Progenitor cell of endocrine pancreas (in vitro differentiated cells): ENCODE data around the gene CNKSR2. TPM values are rescaled to one million over a fixed set of nuclear protein-coding genes. Genes with fewer than 3 reads are reported as not detected.

Experiments used
- DNase-seq: peaks from one replicate; pipeline ENCODE4 v3.0.0; 2021; ENCODE audit warnings: low spot score; ENCODE audit not compliant: unreplicated experiment
- H3K27ac Mint-ChIP-seq: 2 replicates; pipeline ENCODE4 v1.8.0; 2021; ENCODE audit warnings: mild to moderate bottlenecking, moderate library complexity, mixed read lengths
- H3K27me3 Mint-ChIP-seq: 2 replicates; pipeline ENCODE4 v1.8.0; 2021; ENCODE audit warnings: mixed read lengths
- H3K36me3 Mint-ChIP-seq: 2 replicates; pipeline ENCODE4 v1.8.0; 2022; ENCODE audit warnings: mixed read lengths; ENCODE audit not compliant: insufficient read depth
- H3K4me1 Mint-ChIP-seq: 2 replicates; pipeline ENCODE4 v1.8.0; 2021; ENCODE audit warnings: low read depth, mixed read lengths
- H3K4me3 Mint-ChIP-seq: 2 replicates; pipeline ENCODE4 v1.8.0; 2021; ENCODE audit warnings: low read depth, mild to moderate bottlenecking, moderate library complexity, mixed read lengths
- H3K9me3 Mint-ChIP-seq: 2 replicates; pipeline ENCODE4 v1.8.0; 2021; ENCODE audit warnings: low read depth, mixed read lengths
- total RNA-seq: library from RNA; stranded (reverse); gene quantifications from 2 replicates; pipeline ENCODE4 v1.2.1, GENCODE V29; 2021
- TF ChIP-seq, protein P1 (sequence below): fragments of 200-600 bp; sonication (generic); IDR thresholded peaks from one replicate; pipeline ENCODE4 v1.5.0; 2021; ENCODE audit warnings: antibody characterized with exemption, mild to moderate bottlenecking; ENCODE audit not compliant: unreplicated experiment

The CNKSR2 gene
- total RNA-seq, 1 donor from 2014 or later: 28.0 TPM

DNA sequence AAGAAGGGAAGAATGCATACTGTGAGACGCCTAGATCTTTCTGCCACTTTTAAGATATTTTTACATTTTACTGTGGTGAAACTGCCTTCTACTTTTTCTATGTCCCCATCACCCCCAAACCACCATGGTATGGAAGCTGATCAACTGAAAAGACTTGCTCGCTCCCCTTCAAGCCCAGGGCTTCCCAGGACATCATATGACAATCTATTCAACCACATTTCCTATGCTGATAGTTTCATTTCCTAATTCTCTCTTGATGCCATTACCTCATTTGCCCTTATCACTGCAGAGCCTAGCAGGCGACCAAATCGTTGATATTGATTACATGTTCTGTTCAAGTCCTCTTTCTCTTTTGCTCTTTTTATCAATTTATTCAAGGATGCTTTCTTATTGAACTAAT, 324.1 kb downstream of the CNKSR2 start:
- Mint-ChIP-seq H3K27me3 (no peaks in the 10 kb centered on the region), H3K4me3 (no peak overlapping the region), H3K9me3 (no peaks in the 10 kb centered on the region), H3K27ac (no peak overlapping the region), H3K36me3 (no peaks in the 10 kb centered on the region), H3K4me1 (peaks cover 10% of the 10 kb centered on the region)
- TF ChIP-seq, protein P1, sequence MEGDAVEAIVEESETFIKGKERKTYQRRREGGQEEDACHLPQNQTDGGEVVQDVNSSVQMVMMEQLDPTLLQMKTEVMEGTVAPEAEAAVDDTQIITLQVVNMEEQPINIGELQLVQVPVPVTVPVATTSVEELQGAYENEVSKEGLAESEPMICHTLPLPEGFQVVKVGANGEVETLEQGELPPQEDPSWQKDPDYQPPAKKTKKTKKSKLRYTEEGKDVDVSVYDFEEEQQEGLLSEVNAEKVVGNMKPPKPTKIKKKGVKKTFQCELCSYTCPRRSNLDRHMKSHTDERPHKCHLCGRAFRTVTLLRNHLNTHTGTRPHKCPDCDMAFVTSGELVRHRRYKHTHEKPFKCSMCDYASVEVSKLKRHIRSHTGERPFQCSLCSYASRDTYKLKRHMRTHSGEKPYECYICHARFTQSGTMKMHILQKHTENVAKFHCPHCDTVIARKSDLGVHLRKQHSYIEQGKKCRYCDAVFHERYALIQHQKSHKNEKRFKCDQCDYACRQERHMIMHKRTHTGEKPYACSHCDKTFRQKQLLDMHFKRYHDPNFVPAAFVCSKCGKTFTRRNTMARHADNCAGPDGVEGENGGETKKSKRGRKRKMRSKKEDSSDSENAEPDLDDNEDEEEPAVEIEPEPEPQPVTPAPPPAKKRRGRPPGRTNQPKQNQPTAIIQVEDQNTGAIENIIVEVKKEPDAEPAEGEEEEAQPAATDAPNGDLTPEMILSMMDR: no peak
- DNase-seq: no peak

DNA sequence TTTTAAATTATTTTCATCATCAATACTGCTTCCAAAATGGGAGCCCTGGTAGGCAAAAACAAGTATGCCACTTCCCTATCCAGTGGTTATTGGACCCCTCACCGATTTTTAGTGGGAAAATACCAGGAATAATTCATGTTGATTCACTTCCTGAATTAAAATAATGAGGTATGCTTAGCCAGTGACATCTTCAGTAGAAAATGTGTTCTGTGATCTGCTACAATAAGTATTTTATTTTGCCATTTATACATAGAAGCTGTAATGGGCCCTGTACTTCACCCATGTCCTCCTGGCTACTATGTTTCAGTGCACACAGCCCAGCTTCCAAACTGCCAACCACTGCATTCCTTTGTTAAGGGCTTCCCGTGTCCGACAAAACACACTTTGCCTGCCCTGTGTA, 324.9 kb downstream of the CNKSR2 start:
- H3K4me3 Mint-ChIP-seq: no peak overlapping the region
- no peak for DNase-seq
- H3K27me3 Mint-ChIP-seq: no peaks in the 10 kb centered on the region
- peaks cover 17% of the 10 kb centered on the region for H3K4me1 Mint-ChIP-seq
- H3K27ac Mint-ChIP-seq: no peak overlapping the region
- TF ChIP-seq, protein P1: no peak
- H3K36me3 Mint-ChIP-seq: no peaks in the 10 kb centered on the region
- H3K9me3 Mint-ChIP-seq: no peaks in the 10 kb centered on the region

DNA sequence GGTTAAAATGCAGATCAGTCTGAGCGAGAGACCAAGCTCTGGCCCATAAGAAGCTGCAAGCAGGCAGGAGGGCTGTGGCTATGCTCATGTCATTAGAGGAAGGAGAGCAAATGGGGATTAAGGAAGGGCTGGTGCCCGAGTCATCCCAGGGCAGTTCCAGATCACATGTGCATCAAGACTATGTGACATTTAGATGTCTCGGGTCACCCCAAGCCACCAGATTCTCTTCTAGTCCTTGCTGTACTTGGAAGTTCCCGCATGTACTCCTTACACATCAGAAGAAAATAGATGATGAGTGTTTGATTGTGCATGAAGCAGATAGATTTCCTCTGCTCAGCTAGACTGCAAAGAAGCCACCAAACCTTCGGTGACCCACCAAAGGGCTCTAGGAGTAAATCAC, 326.1 kb downstream of the CNKSR2 start:
- Mint-ChIP-seq H3K27me3 (no peaks in the 10 kb centered on the region), H3K4me3 (no peak overlapping the region)

DNA sequence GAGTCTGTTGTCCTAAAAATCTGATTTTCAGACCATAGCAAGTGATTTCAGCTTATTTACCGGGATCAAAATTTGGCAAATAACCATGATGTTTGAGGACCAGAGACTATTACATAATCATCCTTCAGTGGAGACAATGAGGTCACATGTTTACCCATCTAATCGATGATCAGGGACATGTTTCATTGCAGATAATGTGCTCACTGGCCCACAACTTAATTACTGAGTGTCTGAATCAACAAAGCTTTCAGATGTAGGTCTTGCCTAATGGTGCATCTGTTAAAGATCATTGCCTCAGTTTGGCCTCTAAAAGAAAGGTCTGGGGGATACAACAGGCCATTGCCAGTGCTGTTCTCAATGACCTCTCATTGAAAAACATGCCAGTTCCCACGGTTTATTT, 326.7 kb downstream of the CNKSR2 start:
- TF ChIP-seq, protein P1: no peak
- no peak for DNase-seq
- no peaks in the 10 kb centered on the region for H3K27me3 Mint-ChIP-seq

More for the DNA sequence above, 326.1 kb downstream of the CNKSR2 start:
- Mint-ChIP-seq H3K36me3 (no peaks in the 10 kb centered on the region), H3K9me3 (no peaks in the 10 kb centered on the region), H3K4me1 (peaks cover 20% of the 10 kb centered on the region), H3K27ac (no peak overlapping the region)
- TF ChIP-seq, protein P1: no peak
- DNase-seq: no peak

DNA sequence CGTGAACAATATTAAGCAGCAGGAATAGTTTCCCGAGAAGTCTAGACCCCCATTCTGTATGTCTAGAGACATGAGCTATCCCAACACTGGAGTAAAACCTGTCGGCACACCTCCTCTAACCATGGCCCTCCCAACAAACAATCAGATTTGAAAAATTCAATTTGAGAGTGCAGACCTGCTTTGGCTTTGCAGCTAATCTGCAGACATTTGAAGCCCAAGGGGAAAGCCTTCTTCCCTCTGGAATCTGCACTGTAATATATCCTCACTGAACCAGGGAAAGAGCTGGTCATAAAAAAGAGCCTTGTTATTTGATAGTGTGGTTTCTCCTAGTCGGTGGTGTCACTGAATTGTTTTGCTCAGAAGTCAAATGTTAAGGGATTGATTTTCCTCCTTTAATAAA, 328.5 kb downstream of the CNKSR2 start:
- Mint-ChIP-seq H3K9me3 (no peaks in the 10 kb centered on the region), H3K4me3 (no peak overlapping the region), H3K36me3 (no peaks in the 10 kb centered on the region), H3K27me3 (no peaks in the 10 kb centered on the region), H3K27ac (no peak overlapping the region), H3K4me1 (peaks cover 20% of the 10 kb centered on the region)
- TF ChIP-seq, protein P1: no peak
- no peak for DNase-seq

More for the DNA sequence above, 326.7 kb downstream of the CNKSR2 start:
- Mint-ChIP-seq H3K9me3 (no peaks in the 10 kb centered on the region), H3K4me1 (peaks cover 20% of the 10 kb centered on the region), H3K27ac (no peak overlapping the region), H3K4me3 (no peak overlapping the region), H3K36me3 (no peaks in the 10 kb centered on the region)
